Measurements from ENCODE around the gene WDR7. TPM values are rescaled to one million over a fixed set of nuclear protein-coding genes. Genes with fewer than 3 reads are reported as not detected.

Gene WDR7
- total RNA-seq, 4 donors from 2014 or later: 19.3 to 51.4 (median 28.8) TPM

DNA sequence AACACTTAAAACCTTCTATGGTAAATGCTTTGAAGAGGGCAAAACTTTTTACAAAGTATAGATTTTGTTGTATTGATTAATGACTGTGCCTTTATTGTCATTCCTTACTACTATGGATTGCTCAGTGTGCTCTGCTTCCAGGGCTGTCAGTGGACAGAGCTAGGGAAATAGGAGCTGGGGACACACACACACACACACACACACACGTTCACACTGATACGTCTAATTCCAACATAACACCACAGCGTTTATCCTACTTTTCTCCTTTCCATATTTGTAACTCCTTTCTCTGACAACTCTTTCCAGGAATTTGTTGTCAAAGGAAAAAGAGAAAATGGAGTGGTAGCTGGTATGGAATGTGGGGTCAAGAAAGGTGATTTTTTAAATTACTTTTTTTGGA, 21.8 kb downstream of the WDR7 start:
- Histone ChIP-seq H3K27me3 (no peaks in the 10 kb centered on the region), H3K4me3 (no peak overlapping the region), H3K9me3 (no peaks in the 10 kb centered on the region), H3K4me1 (no peaks in the 10 kb centered on the region), H3K27ac (no peak overlapping the region), H3K36me3 (peaks cover 0 to 14% of the 10 kb centered on the region in 2 donors)
- ATAC-seq: no peak
- 63 to 67% methylated on average over 3 of the region's 3 CpGs for WGBS, 2 donors (ENCODE audit: low coverage in 1 of 2)
- no peak for TF ChIP-seq POLR2A (IDR thresholded peaks at IDR 0.05)
- TF ChIP-seq, protein P1, sequence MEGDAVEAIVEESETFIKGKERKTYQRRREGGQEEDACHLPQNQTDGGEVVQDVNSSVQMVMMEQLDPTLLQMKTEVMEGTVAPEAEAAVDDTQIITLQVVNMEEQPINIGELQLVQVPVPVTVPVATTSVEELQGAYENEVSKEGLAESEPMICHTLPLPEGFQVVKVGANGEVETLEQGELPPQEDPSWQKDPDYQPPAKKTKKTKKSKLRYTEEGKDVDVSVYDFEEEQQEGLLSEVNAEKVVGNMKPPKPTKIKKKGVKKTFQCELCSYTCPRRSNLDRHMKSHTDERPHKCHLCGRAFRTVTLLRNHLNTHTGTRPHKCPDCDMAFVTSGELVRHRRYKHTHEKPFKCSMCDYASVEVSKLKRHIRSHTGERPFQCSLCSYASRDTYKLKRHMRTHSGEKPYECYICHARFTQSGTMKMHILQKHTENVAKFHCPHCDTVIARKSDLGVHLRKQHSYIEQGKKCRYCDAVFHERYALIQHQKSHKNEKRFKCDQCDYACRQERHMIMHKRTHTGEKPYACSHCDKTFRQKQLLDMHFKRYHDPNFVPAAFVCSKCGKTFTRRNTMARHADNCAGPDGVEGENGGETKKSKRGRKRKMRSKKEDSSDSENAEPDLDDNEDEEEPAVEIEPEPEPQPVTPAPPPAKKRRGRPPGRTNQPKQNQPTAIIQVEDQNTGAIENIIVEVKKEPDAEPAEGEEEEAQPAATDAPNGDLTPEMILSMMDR (IDR thresholded peaks at IDR 0.05): no peak
- TF ChIP-seq EP300 (IDR thresholded peaks at IDR 0.05): no peak
- no peak for TF ChIP-seq POLR2AphosphoS5 (IDR thresholded peaks at IDR 0.05)

DNA sequence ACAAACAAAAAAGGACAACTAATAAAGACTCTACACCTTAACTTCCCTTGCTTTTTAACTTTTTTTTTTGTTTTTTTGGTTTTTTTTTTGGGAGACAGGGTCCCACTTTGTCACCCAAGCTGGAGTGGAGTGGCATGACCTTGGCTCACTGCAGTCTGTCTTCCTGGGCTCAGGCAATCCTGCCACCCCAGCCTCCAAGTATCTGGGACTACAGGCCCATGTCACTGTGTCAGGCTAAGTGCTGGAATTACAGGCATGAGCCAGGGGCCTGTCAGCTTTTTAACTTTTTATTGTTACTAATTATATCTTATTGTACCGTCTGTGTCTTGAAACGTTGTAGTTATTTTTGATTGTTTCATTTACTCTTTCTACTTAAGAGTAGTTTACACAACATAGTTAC, 25.5 kb downstream of the WDR7 start:
- no peaks in the 10 kb centered on the region for H3K27me3 ChIP-seq
- no peak for TF ChIP-seq EP300 (IDR thresholded peaks at IDR 0.05)
- H3K36me3 ChIP-seq: peaks cover 0 to 19% of the 10 kb centered on the region in 2 donors
- H3K4me1 ChIP-seq: no peaks in the 10 kb centered on the region
- H3K4me3 ChIP-seq: no peak overlapping the region
- H3K9me3 ChIP-seq: no peaks in the 10 kb centered on the region
- WGBS, 2 donors (ENCODE audit: low coverage in 1 of 2): 31 to 50% methylated on average over 2 of the region's 2 CpGs
- no peak for ATAC-seq
- no peak overlapping the region for H3K27ac ChIP-seq

DNA sequence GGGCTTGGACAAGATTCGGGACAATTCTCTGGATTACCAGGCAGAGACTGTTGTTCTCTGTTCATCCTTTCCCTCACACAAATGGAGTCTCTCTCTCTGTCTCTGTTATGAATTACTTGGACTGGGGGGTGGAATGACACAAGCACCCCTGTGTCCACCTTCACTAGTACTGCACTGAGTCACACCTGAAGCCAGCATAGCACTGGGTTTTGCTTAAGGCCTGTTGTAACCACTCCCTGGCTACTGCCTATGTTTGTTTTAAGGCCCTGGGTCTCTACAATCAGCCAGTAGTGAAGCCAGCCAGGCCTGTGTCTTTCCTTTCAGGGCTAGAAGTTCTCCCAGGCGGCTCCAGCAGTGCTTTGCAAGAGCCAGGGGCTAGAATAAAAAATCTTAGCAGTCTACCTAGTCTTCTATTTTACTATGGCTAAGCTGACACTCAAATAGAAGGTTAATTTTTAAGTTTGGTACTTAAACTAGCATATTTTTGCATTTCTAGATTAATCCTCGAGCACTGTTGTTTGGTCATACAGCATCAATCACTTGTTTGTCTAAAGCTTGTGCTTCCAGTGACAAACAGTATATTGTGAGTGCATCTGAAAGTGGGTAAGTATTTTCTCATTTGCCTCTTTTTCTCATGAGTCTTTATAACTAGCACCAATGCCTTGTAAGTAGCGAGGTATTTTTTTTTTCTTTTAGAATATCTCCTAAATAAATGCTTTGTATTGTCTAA, 27.8 kb downstream of the WDR7 start:
- TF ChIP-seq POLR2AphosphoS5 (IDR thresholded peaks at IDR 0.05) (no peak), EP300 (IDR thresholded peaks at IDR 0.05) (no peak), POLR2A (IDR thresholded peaks at IDR 0.05) (no peak)
- TF ChIP-seq, protein P1 (IDR thresholded peaks at IDR 0.05): no peak
- H3K4me3 ChIP-seq: no peak overlapping the region
- H3K27ac ChIP-seq: no peak overlapping the region
- H3K9me3 ChIP-seq: no peaks in the 10 kb centered on the region
- peaks cover 0 to 24% of the 10 kb centered on the region in 2 donors for H3K36me3 ChIP-seq
- ATAC-seq: no peak
- H3K27me3 ChIP-seq: no peaks in the 10 kb centered on the region
- WGBS, 2 donors (ENCODE audit: low coverage in 1 of 2): 78 to 86% methylated on average over 2 to 3 of the region's 4 CpGs
- H3K4me1 ChIP-seq: no peaks in the 10 kb centered on the region

DNA sequence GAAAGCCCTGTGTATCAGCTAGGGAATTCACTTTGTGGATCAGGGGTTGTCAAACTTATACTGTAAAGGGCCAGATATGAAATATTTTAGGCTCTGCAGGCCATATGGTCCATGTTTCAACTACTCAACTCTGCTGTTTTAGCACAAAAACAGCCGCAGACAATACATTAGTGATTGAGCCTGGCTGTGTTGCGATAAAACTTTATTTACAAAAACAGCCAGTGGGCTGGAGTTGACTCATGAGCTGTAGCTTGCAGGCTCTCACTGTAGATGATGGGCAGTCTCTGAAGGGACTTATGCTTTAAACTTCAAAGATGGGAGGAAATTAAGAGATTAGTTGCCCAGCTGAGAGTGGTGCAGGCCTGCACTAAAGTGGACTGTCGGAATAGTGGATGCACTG, 33.1 kb downstream of the WDR7 start:
- Histone ChIP-seq H3K9me3 (no peaks in the 10 kb centered on the region), H3K36me3 (peaks cover 0 to 67% of the 10 kb centered on the region in 2 donors), H3K4me3 (no peak overlapping the region), H3K27ac (no peak overlapping the region), H3K27me3 (no peaks in the 10 kb centered on the region), H3K4me1 (no peaks in the 10 kb centered on the region)
- WGBS, 2 donors (ENCODE audit: low coverage in 1 of 2): 100% methylated on average over 3 of the region's 3 CpGs
- TF ChIP-seq POLR2AphosphoS5 (IDR thresholded peaks at IDR 0.05): no peak
- TF ChIP-seq POLR2A (IDR thresholded peaks at IDR 0.05): no peak
- TF ChIP-seq, protein P1 (IDR thresholded peaks at IDR 0.05): no peak
- no peak for TF ChIP-seq EP300 (IDR thresholded peaks at IDR 0.05)
- ATAC-seq: no peak

DNA sequence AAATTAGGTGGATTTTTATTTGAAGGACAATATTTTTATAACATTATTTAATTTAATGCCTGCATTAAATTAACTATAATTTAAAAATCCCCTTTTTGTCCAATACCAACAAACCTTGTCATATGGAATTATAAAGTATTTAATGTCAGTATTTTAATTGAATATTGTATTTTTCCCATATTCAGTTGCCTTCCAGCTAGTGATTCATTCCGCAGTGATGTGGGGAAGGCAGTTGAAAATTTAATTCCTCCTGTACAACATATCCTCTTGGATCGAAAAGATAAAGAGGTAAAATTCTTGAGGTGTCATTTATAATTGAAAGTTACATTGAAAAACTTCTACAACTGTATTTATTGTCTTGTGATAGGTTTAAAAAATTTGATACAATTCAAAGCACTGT, 40.4 kb downstream of the WDR7 start:
- no peak overlapping the region for H3K27ac ChIP-seq
- no peak overlapping the region for H3K4me3 ChIP-seq
- WGBS, 2 donors (ENCODE audit: low coverage in 1 of 2): 86 to 95% methylated on average over 2 of the region's 2 CpGs
- no peaks in the 10 kb centered on the region for H3K4me1 ChIP-seq
- H3K27me3 ChIP-seq: no peaks in the 10 kb centered on the region
- H3K9me3 ChIP-seq: no peaks in the 10 kb centered on the region
- TF ChIP-seq, protein P1 (IDR thresholded peaks at IDR 0.05): no peak
- no peak for TF ChIP-seq POLR2AphosphoS5 (IDR thresholded peaks at IDR 0.05)
- ATAC-seq: no peak
- H3K36me3 ChIP-seq: peaks cover 0 to 62% of the 10 kb centered on the region in 2 donors

All from gastroesophageal sphincter (tissue), 4 donors.